AG10803 (cell line): ENCODE measurements around the gene LPAR5.

Source experiments
- DNase-seq: peaks from one replicate; pipeline ENCODE4 v3.0.0; 2010; ENCODE audit warnings: low read depth
- H3K4me3 ChIP-seq: 2 replicates; pipeline ENCODE4 v1.5.1; 2011; ENCODE audit warnings: mild to moderate bottlenecking, low read length, control low read depth
- CTCF ChIP-seq: conservative IDR thresholded peaks from 2 replicates; pipeline ENCODE4 v1.5.1; 2011; ENCODE audit warnings: mild to moderate bottlenecking, low read length, control low read depth, inconsistent platforms

Gene LPAR5

GRCh38 chr12:6639151-6639801 is 3.5 kb upstream of the LPAR5 start:
- H3K4me3 ChIP-seq = no peak overlapping the region
- TF ChIP-seq CTCF = no peak
- no peak for DNase-seq

- no peak overlapping the region for H3K4me3 ChIP-seq
- TF ChIP-seq CTCF = no peak
- no peak for DNase-seq
Observed at GRCh38 chr12:6638305-6638704, 2.5 kb upstream of the LPAR5 start.

GRCh38 chr12:6635375-6635855 is 344 bp downstream of the LPAR5 start:
- no peak overlapping the region for H3K4me3 ChIP-seq
- TF ChIP-seq CTCF = no peak
- no peak for DNase-seq

- TF ChIP-seq CTCF = no peak
- H3K4me3 ChIP-seq = no peak overlapping the region
- no peak for DNase-seq
Observed at GRCh38 chr12:6632026-6632983, 3.5 kb downstream of the LPAR5 start.

GRCh38 chr12:6631549-6631961 is 4.2 kb downstream of the LPAR5 start:
- TF ChIP-seq CTCF = no peak
- DNase-seq = no peak
- no peak overlapping the region for H3K4me3 ChIP-seq

GRCh38 chr12:6630736-6631135 is 5.0 kb downstream of the LPAR5 start:
- TF ChIP-seq CTCF = no peak
- DNase-seq = no peak
- no peak overlapping the region for H3K4me3 ChIP-seq

GRCh38 chr12:6627616-6628015 is 8.1 kb downstream of the LPAR5 start:
- no peak for TF ChIP-seq CTCF
- H3K4me3 ChIP-seq = no peak overlapping the region
- no peak for DNase-seq
